Pons (tissue), 1 donor: ENCODE results near the gene ZFYVE28.

Source experiments
- DNase-seq: peaks from one replicate; pipeline ENCODE4 v3.0.0-alpha.2; 2016; ENCODE audit warnings: low spot score

The ZFYVE28 gene

DNA sequence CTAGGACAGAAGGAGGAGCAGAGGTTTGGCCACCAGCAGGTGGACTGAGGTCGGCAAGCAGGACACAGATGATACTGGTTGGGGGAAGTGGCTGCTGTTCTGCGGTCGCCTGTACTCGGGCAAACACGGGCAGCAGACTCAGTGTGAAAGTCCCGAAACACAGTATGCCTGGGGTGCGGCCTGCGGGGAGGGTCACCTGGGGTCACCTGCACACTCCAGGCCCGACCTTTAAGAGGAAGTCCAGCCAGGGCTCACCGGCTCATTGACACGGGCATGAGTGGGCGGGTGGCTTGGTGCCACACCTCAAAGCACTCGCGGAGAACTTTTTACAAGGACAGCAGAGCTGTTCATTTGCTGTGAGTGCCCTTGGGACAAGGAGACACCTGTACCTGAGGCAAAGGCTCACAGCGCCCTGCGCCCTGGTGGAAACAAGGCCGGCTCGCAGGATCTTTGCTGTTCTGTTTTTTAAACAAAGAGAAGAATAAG is 85.0 kb downstream of the ZFYVE28 start:
- DNase-seq: no peak

GRCh38 chr4:2332976-2333319 is 85.5 kb downstream of the ZFYVE28 start:
- no peak for DNase-seq

- no peak for DNase-seq
These were observed 86.1 kb downstream of the ZFYVE28 start for GRCh38 chr4:2332201-2332975.

- DNase-seq: no peak
These were observed 86.8 kb downstream of the ZFYVE28 start for GRCh38 chr4:2331519-2332200.

GRCh38 chr4:2331043-2331420 is 87.4 kb downstream of the ZFYVE28 start:
- no peak for DNase-seq

DNA sequence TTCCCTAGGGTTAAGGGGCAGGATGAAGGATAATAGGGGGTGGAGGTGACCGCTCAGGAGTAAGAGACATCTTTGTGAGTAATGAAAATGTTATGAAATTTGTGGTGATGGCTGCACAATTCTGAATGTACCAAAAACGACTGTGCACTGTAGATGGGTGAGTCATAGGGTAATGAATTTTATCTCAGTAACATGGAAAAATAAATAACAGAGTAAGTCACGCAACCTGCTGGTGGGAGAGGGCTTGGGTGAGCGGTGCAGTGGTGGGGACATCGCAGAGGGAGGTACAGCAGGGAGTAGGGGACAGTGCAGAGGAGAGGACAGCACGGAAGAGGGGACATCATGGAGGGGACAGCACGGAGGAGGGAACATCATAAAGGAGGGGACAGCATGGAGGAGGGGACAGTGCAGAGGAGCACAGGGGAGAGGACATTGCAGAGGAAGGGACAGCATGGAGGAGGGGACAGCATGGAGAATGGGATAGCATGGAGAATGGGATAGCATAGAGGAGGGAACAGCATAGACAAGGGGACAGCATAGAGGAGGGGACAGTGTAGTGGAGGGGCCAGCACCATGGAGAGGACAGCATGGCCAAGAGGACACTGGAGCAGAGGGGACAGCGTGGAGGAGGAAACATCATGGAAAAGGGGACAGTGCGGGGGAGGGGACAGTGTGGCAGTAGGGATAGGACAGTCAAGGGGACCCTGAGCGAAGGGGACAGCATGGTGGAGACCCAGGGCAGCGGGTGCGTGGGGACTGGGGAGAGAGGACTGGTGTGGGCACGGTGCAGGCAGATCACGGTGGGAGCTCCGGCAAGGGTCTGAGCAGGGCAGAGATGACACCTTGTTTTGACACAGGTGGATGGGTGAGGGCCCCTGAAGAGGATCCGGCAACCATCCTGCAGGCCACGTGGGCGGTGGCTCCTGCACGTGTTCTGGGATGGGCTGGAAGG is 88.1 kb downstream of the ZFYVE28 start:
- DNase-seq: no peak

DNA sequence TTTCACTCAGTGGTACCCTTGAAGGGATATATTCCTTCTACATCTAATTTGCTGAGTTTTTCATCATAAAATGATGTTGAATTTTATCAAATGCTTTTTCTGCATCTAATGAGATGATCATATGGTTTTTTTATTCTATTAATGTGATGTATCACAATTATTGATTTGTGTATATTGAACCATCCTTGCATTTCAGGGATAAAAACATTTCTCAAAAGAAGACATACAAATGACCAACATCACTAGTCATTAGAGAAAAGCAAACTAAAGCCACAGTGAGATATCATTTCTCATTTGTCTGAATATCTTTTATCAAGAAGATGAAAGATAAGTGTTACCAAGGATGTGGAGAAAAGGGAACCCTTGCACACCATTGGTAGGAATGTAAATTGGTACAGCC is 90.9 kb downstream of the ZFYVE28 start:
- no peak for DNase-seq

- DNase-seq: no peak
These were observed 93.6 kb downstream of the ZFYVE28 start for GRCh38 chr4:2324891-2325290.

- no peak for DNase-seq
These were observed 95.6 kb downstream of the ZFYVE28 start for GRCh38 chr4:2322841-2323240.

GRCh38 chr4:2322227-2322626 is 96.2 kb downstream of the ZFYVE28 start:
- no peak for DNase-seq

DNA sequence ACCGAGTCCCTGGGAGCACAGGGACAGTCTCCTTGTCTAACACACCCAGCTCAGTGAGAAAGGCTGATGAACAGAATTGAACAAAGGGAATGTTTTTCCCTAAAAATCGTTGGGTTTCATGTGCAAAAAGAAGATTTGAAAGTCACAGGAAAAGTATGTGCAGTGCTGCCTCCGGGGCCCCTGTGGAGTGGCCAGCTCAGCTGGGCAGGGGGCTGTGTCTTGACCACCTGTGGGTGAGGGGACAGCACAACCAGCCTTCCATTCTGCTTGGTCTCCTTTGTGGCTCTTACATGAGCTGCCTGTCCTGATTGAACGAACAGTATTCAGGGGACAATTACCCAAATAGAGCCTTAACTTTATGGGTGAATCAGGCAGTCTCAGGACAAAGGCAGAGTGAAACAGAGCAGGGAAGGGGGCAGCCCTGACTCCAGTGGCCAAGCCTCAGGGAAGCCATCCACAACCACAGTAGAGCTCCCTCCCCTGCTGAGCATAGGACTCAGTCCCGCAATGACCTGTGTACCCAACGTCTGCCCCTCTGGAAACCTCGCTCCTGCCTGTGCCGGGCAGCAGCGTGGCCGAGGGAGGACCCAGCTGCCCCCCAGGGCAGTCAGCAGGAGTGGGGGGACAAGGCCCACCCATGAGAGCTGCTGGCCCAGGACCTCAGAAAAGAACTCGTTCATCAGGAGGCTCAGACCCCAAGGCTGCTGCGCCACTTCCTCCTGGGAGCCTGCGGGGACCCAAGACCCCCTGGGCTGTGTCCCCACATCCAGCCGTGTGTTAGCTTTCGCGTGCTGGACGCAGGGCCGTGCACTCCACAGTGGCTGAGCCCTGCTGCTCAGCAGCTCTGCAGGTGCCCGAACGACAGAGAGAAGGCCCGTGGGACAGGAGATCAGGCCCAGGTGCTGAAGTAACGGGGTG is 96.9 kb downstream of the ZFYVE28 start:
- DNase-seq: no peak

DNA sequence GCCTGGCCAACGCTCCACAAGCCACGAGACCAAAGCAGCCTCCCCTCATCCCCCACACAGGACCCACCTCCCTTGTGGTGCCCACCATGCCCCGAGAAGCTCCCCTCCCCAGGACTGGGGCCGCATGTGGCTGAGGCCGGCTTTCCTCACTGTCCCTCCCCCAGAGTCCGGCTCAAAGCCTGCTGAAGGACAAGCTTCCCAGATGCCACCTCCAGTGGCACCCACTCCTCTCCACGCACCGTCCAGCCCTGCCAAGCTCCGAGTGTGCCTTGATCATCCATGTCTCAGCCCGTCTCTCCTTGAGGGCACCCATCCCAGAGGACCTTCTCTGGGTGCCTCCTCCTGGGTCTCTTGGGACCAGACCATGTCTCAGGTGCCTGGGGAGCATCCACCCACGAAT is 97.7 kb downstream of the ZFYVE28 start:
- no peak for DNase-seq

- DNase-seq: no peak
These were observed 98.3 kb downstream of the ZFYVE28 start for GRCh38 chr4:2320152-2320551.

DNA sequence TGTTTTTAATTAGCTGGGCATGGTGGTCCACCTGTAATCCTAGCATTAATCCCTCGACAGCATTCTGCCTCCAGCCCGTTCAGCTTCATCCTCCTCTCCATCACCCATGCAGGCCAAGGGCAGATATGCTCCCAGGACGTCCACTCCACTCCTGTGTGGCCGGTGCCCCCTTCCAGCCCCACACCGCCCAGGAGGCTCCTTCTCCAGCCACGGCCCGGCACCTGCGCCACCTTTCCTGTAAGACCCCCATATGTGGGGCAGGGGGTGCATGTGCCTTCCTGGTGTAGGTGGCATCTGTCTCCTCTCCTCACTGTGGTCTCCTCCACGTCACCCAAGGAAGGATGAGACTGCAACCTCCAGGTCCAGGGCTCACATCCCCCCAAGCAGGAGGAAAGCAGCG is 99.6 kb downstream of the ZFYVE28 start:
- no peak for DNase-seq

GRCh38 chr4:2318476-2318875 is 100.0 kb downstream of the ZFYVE28 start:
- no peak for DNase-seq

DNA sequence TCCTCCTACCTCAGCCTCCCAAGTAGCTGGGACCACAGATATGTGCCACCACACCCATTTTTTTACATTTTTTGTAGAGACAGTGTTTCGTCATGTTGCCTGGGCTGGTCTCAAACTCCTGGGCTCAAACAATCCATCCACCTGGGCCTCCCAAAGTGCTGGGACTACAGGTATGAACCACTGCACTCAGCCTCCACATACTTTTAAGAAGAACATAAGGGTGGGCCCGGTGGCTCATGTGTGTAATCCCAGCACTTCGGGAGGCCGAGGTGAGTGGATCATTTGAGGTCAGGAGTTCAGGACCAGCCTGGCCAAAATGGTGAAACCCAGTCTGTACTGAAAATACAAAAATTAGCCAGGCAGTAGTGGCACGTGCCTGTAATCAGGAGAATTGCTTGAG is 105.1 kb downstream of the ZFYVE28 start:
- DNase-seq: no peak

GRCh38 chr4:2306773-2307410 is 111.6 kb downstream of the ZFYVE28 start:
- no peak for DNase-seq

DNA sequence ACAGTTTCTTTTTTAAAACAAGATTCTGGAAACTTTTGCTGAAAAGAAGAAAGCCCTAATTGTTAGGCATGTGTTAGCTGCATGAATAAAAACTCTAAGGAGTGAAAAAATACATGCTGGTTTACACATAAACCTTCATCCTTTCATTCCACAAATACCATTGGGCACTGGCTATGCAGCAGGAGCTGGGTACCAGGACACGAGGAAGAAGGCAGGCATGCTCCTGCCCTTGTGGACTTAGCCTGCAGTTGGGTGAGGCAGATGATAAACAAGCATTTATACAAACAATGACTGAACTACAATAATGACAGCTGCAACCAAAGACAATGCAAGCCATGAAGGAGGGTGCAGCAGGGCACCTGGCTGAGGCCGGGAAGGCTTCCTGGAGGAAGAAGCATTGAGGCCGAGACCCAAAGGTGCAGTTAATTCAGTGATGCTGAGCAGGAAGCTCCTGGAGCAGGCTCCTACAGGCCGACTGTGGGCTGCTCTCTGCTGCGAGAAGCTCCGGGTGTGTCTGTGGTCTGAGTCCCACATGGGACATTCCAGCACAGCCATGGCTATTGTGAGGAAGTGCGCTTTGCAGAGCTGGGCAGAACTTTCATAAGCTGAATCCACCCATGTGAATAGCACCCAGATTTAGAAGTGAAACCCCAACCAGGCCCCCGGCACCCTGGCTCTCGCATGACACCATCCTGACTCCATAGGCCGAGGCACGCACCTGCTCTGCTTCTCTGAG is 112.5 kb downstream of the ZFYVE28 start:
- DNase-seq: no peak

DNA sequence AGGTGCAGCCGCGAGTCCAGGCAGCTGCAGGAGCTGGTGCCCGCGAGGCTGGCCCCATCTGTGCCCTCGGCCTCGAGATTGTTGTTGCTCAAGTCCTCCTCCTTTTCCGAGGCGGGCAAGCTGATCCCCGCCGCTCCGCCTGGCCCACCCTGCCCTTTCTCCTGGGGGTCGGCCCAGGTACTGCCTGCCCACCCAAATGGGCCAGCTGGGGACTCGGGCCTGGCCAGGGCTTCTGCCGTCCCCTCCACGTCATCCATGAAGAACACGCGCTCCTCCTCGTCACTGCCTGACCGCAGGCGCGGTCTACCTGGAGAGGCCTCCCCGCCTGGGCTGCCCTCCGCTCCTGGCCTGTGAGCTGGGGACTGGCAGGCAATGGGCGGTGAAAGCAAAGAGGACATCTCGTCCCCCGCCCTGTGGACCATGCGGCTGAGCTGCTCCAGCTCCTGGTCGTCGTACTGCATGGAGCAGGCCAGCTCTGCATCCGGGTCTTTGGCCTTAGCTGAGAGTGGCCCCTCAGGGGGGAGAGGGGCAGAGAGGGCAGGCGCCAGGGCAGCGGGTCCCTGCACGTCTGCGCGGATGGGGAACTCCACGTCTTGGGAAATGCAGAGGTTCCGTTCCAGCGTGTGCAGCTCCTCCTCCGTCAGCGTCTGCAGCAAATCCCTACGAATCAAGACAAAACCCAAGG is 113.4 kb downstream of the ZFYVE28 start:
- no peak for DNase-seq
